Measurements from ENCODE around the gene INO80C. TPM values are rescaled to one million over a fixed set of nuclear protein-coding genes. Genes with fewer than 3 reads are reported as not detected.

INO80C gene
- 18.6 TPM for total RNA-seq
- long read RNA-seq, partial matches to known transcripts = 0 of 4 reads
- long read RNA-seq, other reads (novel, unspliced or antisense) = 0 of 4 reads

- peak; percentile 99 for DNase-seq (ENCODE audit: low spot score)
Measured at GRCh38 chr18:35497370-35498197, at the start of gene INO80C. Gene INO80C, minus strand, starts transcription at chr18:35497960. Its CDS starts 86 bp downstream, at chr18:35497874.

GRCh38 chr18:35547008-35547605 lies 49.3 kb upstream of the INO80C start:
- no peak for DNase-seq (ENCODE audit: low spot score)

GRCh38 chr18:35542356-35542755 lies 44.6 kb upstream of the INO80C start:
- DNase-seq (ENCODE audit: low spot score) = no peak

- DNase-seq (ENCODE audit: low spot score) = no peak
Measured at GRCh38 chr18:35535297-35535696, 37.5 kb upstream of the INO80C start.

- no peak for DNase-seq (ENCODE audit: low spot score)
Measured at GRCh38 chr18:35533916-35534405, 36.2 kb upstream of the INO80C start.

GRCh38 chr18:35528749-35529274 lies 31.1 kb upstream of the INO80C start:
- DNase-seq (ENCODE audit: low spot score) = no peak

GRCh38 chr18:35526495-35527059 lies 28.8 kb upstream of the INO80C start:
- no peak for DNase-seq (ENCODE audit: low spot score)

GRCh38 chr18:35525795-35526494 lies 28.2 kb upstream of the INO80C start:
- DNase-seq (ENCODE audit: low spot score) = no peak

GRCh38 chr18:35524226-35524625 lies 26.5 kb upstream of the INO80C start:
- DNase-seq (ENCODE audit: low spot score) = no peak

- DNase-seq (ENCODE audit: low spot score) = no peak
Measured at GRCh38 chr18:35522130-35522959, 24.6 kb upstream of the INO80C start.

- no peak for DNase-seq (ENCODE audit: low spot score)
Measured at GRCh38 chr18:35521133-35521532, 23.4 kb upstream of the INO80C start.

- DNase-seq (ENCODE audit: low spot score) = no peak
Measured at GRCh38 chr18:35519148-35519899, 21.6 kb upstream of the INO80C start.

GRCh38 chr18:35517715-35518114 lies 20.0 kb upstream of the INO80C start:
- no peak for DNase-seq (ENCODE audit: low spot score)

GRCh38 chr18:35516789-35517188 lies 19.0 kb upstream of the INO80C start:
- no peak for DNase-seq (ENCODE audit: low spot score)

- no peak for DNase-seq (ENCODE audit: low spot score)
Measured at GRCh38 chr18:35516351-35516750, 18.6 kb upstream of the INO80C start.

GRCh38 chr18:35515460-35516130 lies 17.8 kb upstream of the INO80C start:
- DNase-seq (ENCODE audit: low spot score) = no peak

GRCh38 chr18:35514752-35515459 lies 17.1 kb upstream of the INO80C start:
- no peak for DNase-seq (ENCODE audit: low spot score)

GRCh38 chr18:35514283-35514682 lies 16.5 kb upstream of the INO80C start:
- no peak for DNase-seq (ENCODE audit: low spot score)
